ENCODE results near the gene RMND5B. TPM values are rescaled to one million over a fixed set of nuclear protein-coding genes. Genes with fewer than 3 reads are reported as not detected.
"Not testable (repeated sequence)": the region's sequence is repeated elsewhere in the genome, so short reads cannot be mapped to it uniquely, and the experiment has no call there.

Gene RMND5B
- total RNA-seq, 4 donors from 2014 or later = 36.7 to 149 (median 37.8) TPM

- 46 to 75% methylated on average over 6 to 24 of the region's 25 CpGs for WGBS, 2 donors (ENCODE audit: low coverage in 1 of 2)
- intact Hi-C loops (cut with DNase I; ENCODE audit: low total_unique reads) (no loop called here), in situ Hi-C loops (cut with MboI; ENCODE audit: low pct_ligation_motif_present in 1 of 4, low pct_unique_long_range_greater_than_20kb in 1 of 4, low sequenced_read_pairs in 3 of 4) (no loop called here)
- DNase-seq = no peak
- Histone ChIP-seq H3K4me3 (no peak overlapping the region), H3K4me1 (no peaks in the 10 kb centered on the region), H3K9me3 (no peaks in the 10 kb centered on the region), H3K36me3 (no peaks in the 10 kb centered on the region), H3K27ac (no peak overlapping the region), H3K27me3 (peaks cover 20% of the 10 kb centered on the region)
- TF ChIP-seq EP300 (IDR thresholded peaks at IDR 0.05; ENCODE audit: low read depth) = no peak
- no peak for TF ChIP-seq CTCF (IDR thresholded peaks at IDR 0.05)
- TF ChIP-seq POLR2A (IDR thresholded peaks at IDR 0.05) = no peak
- no peak for TF ChIP-seq POLR2AphosphoS5 (IDR thresholded peaks at IDR 0.05)
These were observed 44.5 kb upstream of the RMND5B start for GRCh38 chr5:178086266-178086665.

- 30 to 42% methylated on average over 4 to 5 of the region's 5 CpGs for WGBS, 2 donors (ENCODE audit: low coverage in 1 of 2)
- DNase-seq; H3K4me3 ChIP-seq; H3K9me3 ChIP-seq; intact Hi-C loops (cut with DNase I; ENCODE audit: low total_unique reads); in situ Hi-C loops (cut with MboI; ENCODE audit: low pct_ligation_motif_present in 1 of 4, low pct_unique_long_range_greater_than_20kb in 1 of 4, low sequenced_read_pairs in 3 of 4); H3K4me1 ChIP-seq; H3K36me3 ChIP-seq; H3K27ac ChIP-seq: not testable (repeated sequence)
- H3K27me3 ChIP-seq = peaks cover 20% of the 10 kb centered on the region
These were observed 43.6 kb upstream of the RMND5B start for GRCh38 chr5:178087199-178087598.

- in situ Hi-C loops (cut with MboI; ENCODE audit: low pct_ligation_motif_present in 1 of 4, low pct_unique_long_range_greater_than_20kb in 1 of 4, low sequenced_read_pairs in 3 of 4) (no loop called here), intact Hi-C loops (cut with DNase I; ENCODE audit: low total_unique reads) (no loop called here)
- no peak overlapping the region for H3K4me3 ChIP-seq
- TF ChIP-seq POLR2AphosphoS5 (IDR thresholded peaks at IDR 0.05) = no peak
- TF ChIP-seq EP300 (IDR thresholded peaks at IDR 0.05; ENCODE audit: low read depth) = no peak
- no peak for TF ChIP-seq CTCF (IDR thresholded peaks at IDR 0.05)
- TF ChIP-seq POLR2A (IDR thresholded peaks at IDR 0.05) = no peak
- no peaks in the 10 kb centered on the region for H3K9me3 ChIP-seq
- no peak for DNase-seq
- no peak overlapping the region for H3K27ac ChIP-seq
- H3K27me3 ChIP-seq = peaks cover 20% of the 10 kb centered on the region
- no peaks in the 10 kb centered on the region for H3K36me3 ChIP-seq
- H3K4me1 ChIP-seq = no peaks in the 10 kb centered on the region
- WGBS, 2 donors (ENCODE audit: low coverage in 1 of 2) = 84 to 100% methylated on average over 3 to 6 of the region's 6 CpGs
These were observed 40.0 kb upstream of the RMND5B start for GRCh38 chr5:178090856-178091255.

- intact Hi-C loops (cut with DNase I; ENCODE audit: low total_unique reads) (no loop called here), in situ Hi-C loops (cut with MboI; ENCODE audit: low pct_ligation_motif_present in 1 of 4, low pct_unique_long_range_greater_than_20kb in 1 of 4, low sequenced_read_pairs in 3 of 4) (no loop called here)
- 58 to 67% methylated on average over 2 of the region's 2 CpGs for WGBS, 2 donors (ENCODE audit: low coverage in 1 of 2)
These were observed 37.7 kb upstream of the RMND5B start for GRCh38 chr5:178093134-178093533.

More at GRCh38 chr5:178093134-178093533, 37.7 kb upstream of the RMND5B start:
- Histone ChIP-seq H3K4me1 (no peaks in the 10 kb centered on the region), H3K4me3 (no peak overlapping the region), H3K9me3 (no peaks in the 10 kb centered on the region), H3K27me3 (peaks cover 4% of the 10 kb centered on the region), H3K27ac (no peak overlapping the region), H3K36me3 (no peaks in the 10 kb centered on the region)
- TF ChIP-seq POLR2AphosphoS5 (IDR thresholded peaks at IDR 0.05) = no peak
- no peak for TF ChIP-seq EP300 (IDR thresholded peaks at IDR 0.05; ENCODE audit: low read depth)
- no peak for TF ChIP-seq CTCF (IDR thresholded peaks at IDR 0.05)
- TF ChIP-seq POLR2A (IDR thresholded peaks at IDR 0.05) = no peak
- no peak for DNase-seq
